Measurements from ENCODE around the gene AS3MT.

DNA sequence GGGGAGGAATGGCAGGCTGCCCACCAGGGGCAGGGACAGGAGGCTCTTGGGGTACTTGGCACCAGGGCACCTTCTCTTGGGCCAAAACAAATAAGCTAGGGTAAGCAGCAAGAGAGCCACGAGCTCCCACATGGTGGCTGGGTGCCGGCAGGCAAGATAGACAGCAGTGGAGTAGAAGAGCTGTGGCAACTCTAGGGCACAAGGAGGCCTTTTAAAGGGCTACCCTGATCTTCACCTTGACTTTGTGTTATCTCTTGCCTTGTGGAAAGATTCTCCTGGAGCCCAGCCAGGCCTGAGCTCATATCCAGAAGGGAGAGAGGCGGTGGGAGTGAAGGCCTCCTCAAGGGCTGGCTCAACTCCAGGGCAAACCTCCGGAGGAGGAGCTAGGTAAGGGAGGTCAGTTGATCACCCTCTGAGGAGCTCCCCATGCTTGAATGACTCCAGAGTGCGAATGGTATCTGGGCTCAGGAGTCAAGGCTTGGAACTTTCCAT is 32.0 kb upstream of the AS3MT start, which contains the start of gene CYP17A1:
- TF ChIP-seq CTCF (conservative IDR thresholded peaks at IDR 0.05; ENCODE audit: low read length): no peak
- TF ChIP-seq EZH2phosphoT487 (IDR thresholded peaks at IDR 0.05; ENCODE audit: borderline replicate concordance): no peak
